Neutrophil (primary cell): Measurements from ENCODE around the gene URM1.

Experiments
- H3K27ac ChIP-seq: fragments of 200-600 bp; sonication (generic); 2 replicates; pipeline ENCODE4 v1.5.1; 2016; ENCODE audit warnings: mild to moderate bottlenecking, moderate library complexity
- H3K27me3 ChIP-seq: fragments of 200-600 bp; sonication (generic); 2 replicates; pipeline ENCODE4 v1.6.0; 2016; ENCODE audit warnings: mild to moderate bottlenecking
- H3K36me3 ChIP-seq: fragments of 200-600 bp; sonication (generic); 2 replicates; pipeline ENCODE4 v1.5.1; 2017
- H3K4me1 ChIP-seq, 2 experiments: fragments of 200-600 bp in 1 of 2; sonication (generic) in 1 of 2; 1 replicate in 1 of 2; 2 replicates in 1 of 2; pipeline versions ENCODE4 v1.5.1 to v1.6.1; 2013 to 2016; ENCODE audit warnings: low read depth in 1 of 2, low read length in 1 of 2, mild to moderate bottlenecking in 1 of 2, moderate library complexity in 1 of 2; ENCODE audit not compliant: control insufficient read depth in 1 of 2, insufficient read depth in 1 of 2
- H3K4me3 ChIP-seq, 2 experiments: fragments of 200-600 bp in 1 of 2; sonication (generic) in 1 of 2; 1 replicate in 1 of 2; 2 replicates in 1 of 2; pipeline ENCODE4 v1.5.1; 2013 to 2016; ENCODE audit warnings: low read depth in 1 of 2, low read length in 1 of 2, mild to moderate bottlenecking in 1 of 2, moderate library complexity in 1 of 2
- H3K9me3 ChIP-seq: fragments of 200-600 bp; sonication (generic); 2 replicates; pipeline ENCODE4 v1.5.1; 2016
- TF ChIP-seq, protein P1 (sequence below): fragments of 200-600 bp; sonication (generic); IDR thresholded peaks from 2 replicates; pipeline ENCODE4 v1.5.1; 2016; ENCODE audit warnings: antibody characterized with exemption

The URM1 gene

DNA sequence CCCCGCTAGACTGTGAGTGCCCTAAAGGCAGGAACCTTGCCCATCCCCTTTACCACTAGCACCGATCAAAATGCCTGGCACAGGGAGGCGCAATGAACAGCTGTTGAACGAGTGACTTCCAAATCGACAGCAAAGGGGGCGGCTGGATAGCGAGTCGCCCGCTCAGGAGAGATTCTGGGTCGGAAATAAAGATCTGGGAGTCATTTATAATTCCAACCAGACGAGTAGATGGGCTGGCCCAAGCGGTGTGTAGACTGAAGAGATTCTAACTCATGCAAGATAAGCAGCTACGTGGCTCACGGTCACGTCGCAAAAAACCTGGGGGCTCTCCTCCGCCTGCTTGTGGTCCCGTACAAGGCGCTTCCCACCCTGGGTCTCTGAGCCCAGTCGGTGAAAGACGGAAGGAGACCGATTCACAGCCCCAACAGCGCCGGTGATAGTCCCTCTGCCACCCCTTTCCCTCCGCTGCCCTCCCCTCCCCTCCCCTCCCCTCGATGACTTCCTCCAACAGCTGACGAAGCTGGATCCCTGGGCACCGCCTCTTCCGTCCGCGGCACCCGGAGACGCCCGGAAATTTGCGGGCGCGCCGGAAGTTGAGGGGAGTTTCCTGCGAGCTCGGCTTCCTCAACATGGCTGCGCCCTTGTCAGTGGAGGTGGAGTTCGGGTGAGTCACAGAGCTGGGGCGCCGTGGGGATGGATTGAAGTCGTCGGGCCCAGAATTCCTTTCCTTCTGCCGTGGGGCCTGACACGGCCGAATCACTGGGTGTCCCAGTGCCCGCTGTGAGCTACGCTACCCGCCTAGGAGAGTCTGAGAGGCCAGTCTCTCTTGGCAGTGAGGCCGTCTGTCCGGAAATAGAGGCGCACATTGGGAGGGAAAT lies at the start of gene URM1:
Gene URM1 (plus strand): TSS at position 623 of the 878 bp plus-strand sequence. CDS start 7 bp downstream, at position 630.
- TF ChIP-seq, protein P1, sequence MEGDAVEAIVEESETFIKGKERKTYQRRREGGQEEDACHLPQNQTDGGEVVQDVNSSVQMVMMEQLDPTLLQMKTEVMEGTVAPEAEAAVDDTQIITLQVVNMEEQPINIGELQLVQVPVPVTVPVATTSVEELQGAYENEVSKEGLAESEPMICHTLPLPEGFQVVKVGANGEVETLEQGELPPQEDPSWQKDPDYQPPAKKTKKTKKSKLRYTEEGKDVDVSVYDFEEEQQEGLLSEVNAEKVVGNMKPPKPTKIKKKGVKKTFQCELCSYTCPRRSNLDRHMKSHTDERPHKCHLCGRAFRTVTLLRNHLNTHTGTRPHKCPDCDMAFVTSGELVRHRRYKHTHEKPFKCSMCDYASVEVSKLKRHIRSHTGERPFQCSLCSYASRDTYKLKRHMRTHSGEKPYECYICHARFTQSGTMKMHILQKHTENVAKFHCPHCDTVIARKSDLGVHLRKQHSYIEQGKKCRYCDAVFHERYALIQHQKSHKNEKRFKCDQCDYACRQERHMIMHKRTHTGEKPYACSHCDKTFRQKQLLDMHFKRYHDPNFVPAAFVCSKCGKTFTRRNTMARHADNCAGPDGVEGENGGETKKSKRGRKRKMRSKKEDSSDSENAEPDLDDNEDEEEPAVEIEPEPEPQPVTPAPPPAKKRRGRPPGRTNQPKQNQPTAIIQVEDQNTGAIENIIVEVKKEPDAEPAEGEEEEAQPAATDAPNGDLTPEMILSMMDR, result peak; percentile 37
- Histone ChIP-seq H3K9me3 (no peaks in the 10 kb centered on the region), H3K36me3 (no peaks in the 10 kb centered on the region), H3K4me1 (peaks cover 20 to 21% of the 10 kb centered on the region in 2 experiments), H3K27ac (peak within 1 kb of the TSS; percentile 93), H3K4me3 (peak within 1 kb of the TSS; percentile 73 to 81), H3K27me3 (no peaks in the 10 kb centered on the region)

DNA sequence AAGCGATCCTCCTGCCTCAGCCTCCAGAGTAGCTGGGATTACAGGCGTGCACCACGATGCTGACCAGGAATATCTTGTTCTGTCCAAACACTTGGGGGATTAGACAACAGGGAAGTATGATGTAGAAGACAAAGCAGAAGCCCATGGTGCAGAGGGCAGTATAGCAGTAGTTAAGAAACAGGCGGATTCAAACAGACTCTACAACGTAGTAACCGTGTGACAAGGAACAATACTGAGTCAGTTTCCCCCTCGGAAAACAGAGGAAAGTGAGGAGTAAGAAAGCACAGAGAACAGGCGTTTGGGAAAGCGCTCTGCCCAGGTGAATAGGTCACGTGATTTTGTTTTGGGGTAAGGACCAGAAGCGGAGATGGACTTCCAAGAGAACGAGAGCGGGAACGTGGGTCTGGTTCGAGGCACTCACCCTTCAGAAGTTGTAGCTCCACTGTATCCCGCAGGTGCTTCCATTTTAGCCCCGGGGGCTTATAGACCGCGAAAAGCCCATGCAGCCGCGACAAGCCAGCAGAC lies 49.2 kb upstream of the URM1 start:
- no peaks in the 10 kb centered on the region for H3K9me3 ChIP-seq
- no peaks in the 10 kb centered on the region for H3K27me3 ChIP-seq
- peaks cover 21 to 22% of the 10 kb centered on the region in 2 experiments for H3K4me1 ChIP-seq
- TF ChIP-seq, protein P1, result no peak
- H3K36me3 ChIP-seq, result peaks cover 6% of the 10 kb centered on the region
- H3K4me3 ChIP-seq, result peak overlapping the region; percentile 81 to 89
- H3K27ac ChIP-seq, result peak overlapping the region; percentile 90

DNA sequence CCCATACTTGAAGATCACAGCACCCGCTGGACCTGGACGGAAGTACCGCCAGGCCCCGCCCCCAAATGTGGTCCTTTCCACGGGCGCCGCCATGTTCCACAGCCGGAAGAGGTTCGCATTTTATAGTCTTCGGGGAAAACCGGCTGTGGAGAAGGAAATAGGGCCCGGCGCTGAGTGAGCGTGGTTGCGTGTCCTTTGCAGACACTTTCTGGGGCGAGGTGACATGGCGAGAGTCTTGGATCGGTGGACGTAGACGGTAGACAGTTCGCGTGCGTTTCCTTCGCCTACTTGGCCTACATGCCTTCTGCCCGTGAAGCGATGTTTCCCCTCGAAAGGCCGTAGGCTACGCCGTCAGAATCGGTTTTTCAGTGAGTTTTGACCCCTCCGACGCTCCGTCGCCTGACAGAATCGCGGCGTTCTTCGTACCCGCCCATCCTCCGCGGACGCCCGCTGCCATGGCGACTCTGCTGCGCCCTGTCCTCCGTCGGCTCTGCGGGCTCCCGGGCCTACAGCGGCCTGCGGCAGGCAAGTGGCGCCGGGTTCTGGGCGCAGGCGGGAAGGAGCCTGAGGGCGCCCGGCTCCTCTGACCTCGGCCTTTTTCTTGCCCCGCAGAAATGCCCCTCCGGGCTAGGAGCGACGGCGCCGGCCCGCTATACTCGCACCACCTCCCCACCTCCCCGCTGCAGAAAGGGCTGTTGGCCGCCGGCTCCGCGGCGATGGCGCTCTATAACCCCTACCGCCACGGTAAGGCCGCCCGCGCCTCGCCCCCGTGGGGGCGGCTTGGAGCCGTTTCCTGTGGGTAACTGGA lies 48.6 kb upstream of the URM1 start, which contains the start of the genes COQ4 and TRUB2:
Gene COQ4 (plus strand): TSS at position 436 of the 808 bp plus-strand sequence. CDS start 20 bp downstream, at position 456.
Gene TRUB2 (minus strand): TSS at position 44 of the 808 bp plus-strand sequence. CDS start 39 bp downstream, at position 5.
- Histone ChIP-seq H3K36me3 (peaks cover 3% of the 10 kb centered on the region), H3K9me3 (no peaks in the 10 kb centered on the region), H3K27ac (peak within 1 kb of the TSS; percentile 90), H3K27me3 (no peaks in the 10 kb centered on the region), H3K4me1 (peaks cover 21 to 22% of the 10 kb centered on the region in 2 experiments), H3K4me3 (peak within 1 kb of the TSS; percentile 81 to 89)
- TF ChIP-seq, protein P1, result no peak

DNA sequence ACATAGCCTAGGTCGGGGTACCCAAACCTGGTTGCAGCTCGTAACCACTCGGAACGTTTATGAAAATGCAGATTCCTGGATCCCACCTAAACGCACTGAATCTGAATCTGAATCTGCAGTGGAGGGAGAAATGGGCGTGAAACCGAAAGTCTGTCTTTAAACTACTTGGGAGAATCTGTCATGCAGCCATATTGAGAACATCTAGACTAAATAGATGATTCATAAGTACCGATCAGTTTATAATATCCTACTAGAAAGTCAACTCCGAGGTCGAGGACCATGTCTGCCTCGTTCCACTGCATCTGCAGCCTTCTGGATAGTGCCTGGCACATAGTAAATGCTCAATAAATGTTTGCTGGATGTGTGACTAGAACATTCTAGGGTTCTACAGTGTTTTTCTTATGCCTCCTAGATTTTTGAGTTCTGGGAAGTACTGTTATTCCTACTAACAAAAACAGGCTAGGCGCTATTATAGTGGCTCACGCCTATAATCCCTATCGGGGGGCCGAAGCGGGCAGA lies 47.9 kb upstream of the URM1 start:
- H3K27ac ChIP-seq, result peak overlapping the region; percentile 90
- H3K4me3 ChIP-seq, result peak overlapping the region; percentile 81 to 89
- no peaks in the 10 kb centered on the region for H3K9me3 ChIP-seq
- H3K36me3 ChIP-seq, result peaks cover 3% of the 10 kb centered on the region
- TF ChIP-seq, protein P1, result no peak
- peaks cover 21 to 22% of the 10 kb centered on the region in 2 experiments for H3K4me1 ChIP-seq
- H3K27me3 ChIP-seq, result no peaks in the 10 kb centered on the region

DNA sequence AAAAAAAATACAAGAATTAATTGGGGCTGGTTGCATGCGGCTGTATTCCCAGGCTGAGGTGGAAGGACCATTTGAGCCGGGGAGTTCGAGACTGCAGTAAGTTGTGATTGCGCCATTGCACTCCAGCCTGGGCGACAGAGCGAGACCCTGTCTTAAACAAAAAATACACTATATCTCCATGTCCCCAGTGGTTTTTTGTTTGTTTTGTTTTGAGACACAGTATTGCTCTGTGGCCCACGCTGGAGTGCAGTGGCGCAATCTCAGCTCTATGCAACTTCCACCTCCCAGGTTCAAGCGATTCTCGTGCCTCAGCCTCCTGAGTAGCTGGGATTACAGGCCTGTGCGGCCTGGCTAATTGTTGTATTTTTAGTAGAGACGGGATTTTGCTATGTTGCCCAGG lies 47.4 kb upstream of the URM1 start:
- Histone ChIP-seq H3K9me3 (no peaks in the 10 kb centered on the region), H3K4me1 (peaks cover 21 to 22% of the 10 kb centered on the region in 2 experiments), H3K27ac (no peak overlapping the region), H3K4me3 (peak overlapping the region; percentile 81 to 89), H3K36me3 (peaks cover 3% of the 10 kb centered on the region), H3K27me3 (no peaks in the 10 kb centered on the region)
- TF ChIP-seq, protein P1, result no peak
